HG02938 (cell line): ENCODE measurements around the gene KRTAP10-4.
"Not testable (repeated sequence)": the region's sequence is repeated elsewhere in the genome, so short reads cannot be mapped to it uniquely, and the experiment has no call there.

Experiments
- ATAC-seq: cut with Tn5 transposase; IDR thresholded peaks from one replicate; pipeline ENCODE4 v1.9.1; 2021; ENCODE audit warnings: mild to moderate bottlenecking, moderate library complexity; ENCODE audit not compliant: unreplicated experiment

The KRTAP10-4 gene

GRCh38 chr21:44533891-44534627 is 39.5 kb upstream of the KRTAP10-4 start:
- ATAC-seq = no peak

- no peak for ATAC-seq
Observed at GRCh38 chr21:44534688-44535087, 38.8 kb upstream of the KRTAP10-4 start.

GRCh38 chr21:44535963-44536362 is 37.6 kb upstream of the KRTAP10-4 start:
- ATAC-seq = no peak

GRCh38 chr21:44537930-44538911 is 35.3 kb upstream of the KRTAP10-4 start:
- ATAC-seq = no peak

GRCh38 chr21:44539046-44539445 is 34.5 kb upstream of the KRTAP10-4 start:
- no peak for ATAC-seq

- ATAC-seq = no peak
Observed at GRCh38 chr21:44539991-44540666, 33.4 kb upstream of the KRTAP10-4 start, which contains the start of gene KRTAP10-1. Gene KRTAP10-1, minus strand, starts transcription at chr21:44540195. Its CDS starts 45 bp downstream, at chr21:44540150.

GRCh38 chr21:44540741-44541288 is 32.7 kb upstream of the KRTAP10-4 start:
- no peak for ATAC-seq

- ATAC-seq = no peak
Observed at GRCh38 chr21:44542716-44543115, 30.8 kb upstream of the KRTAP10-4 start.

GRCh38 chr21:44544566-44544965 is 29.0 kb upstream of the KRTAP10-4 start:
- no peak for ATAC-seq

- no peak for ATAC-seq
Observed at GRCh38 chr21:44547656-44548331, 25.7 kb upstream of the KRTAP10-4 start.

GRCh38 chr21:44548381-44548780 is 25.1 kb upstream of the KRTAP10-4 start:
- no peak for ATAC-seq

GRCh38 chr21:44548922-44549321 is 24.6 kb upstream of the KRTAP10-4 start:
- ATAC-seq = no peak

GRCh38 chr21:44549525-44550211 is 23.9 kb upstream of the KRTAP10-4 start:
- ATAC-seq = no peak

- not testable (repeated sequence) for ATAC-seq
Observed at GRCh38 chr21:44550285-44550684, 23.2 kb upstream of the KRTAP10-4 start.

- no peak for ATAC-seq
Observed at GRCh38 chr21:44550807-44551206, 22.7 kb upstream of the KRTAP10-4 start.

- ATAC-seq = no peak
Observed at GRCh38 chr21:44551340-44551961, 22.1 kb upstream of the KRTAP10-4 start, which contains the start of gene KRTAP10-2. Gene KRTAP10-2, minus strand, starts transcription at chr21:44551505. Its CDS starts 47 bp downstream, at chr21:44551458.

- ATAC-seq = no peak
Observed at GRCh38 chr21:44552136-44552535, 21.4 kb upstream of the KRTAP10-4 start.

GRCh38 chr21:44552681-44553080 is 20.8 kb upstream of the KRTAP10-4 start:
- no peak for ATAC-seq
